Loucy (cell line): ENCODE measurements around the gene EFL1.

Experiments
- EZH2phosphoT487 ChIP-seq: fragments of 200-600 bp; IDR thresholded peaks from 2 replicates; pipeline ENCODE4 v1.6.1; 2018; ENCODE audit warnings: antibody characterized with exemption, mild to moderate bottlenecking, moderate library complexity, borderline replicate concordance
- TF ChIP-seq, protein P1 (sequence below): fragments of 200-600 bp; sonication (generic); conservative IDR thresholded peaks from 2 replicates; pipeline ENCODE4 v1.5.1; 2014; ENCODE audit warnings: mild to moderate bottlenecking, antibody characterized with exemption, low read length

GRCh38 chr15:82132742-82133141, 129.8 kb downstream of the EFL1 start:
- TF ChIP-seq, protein P1, sequence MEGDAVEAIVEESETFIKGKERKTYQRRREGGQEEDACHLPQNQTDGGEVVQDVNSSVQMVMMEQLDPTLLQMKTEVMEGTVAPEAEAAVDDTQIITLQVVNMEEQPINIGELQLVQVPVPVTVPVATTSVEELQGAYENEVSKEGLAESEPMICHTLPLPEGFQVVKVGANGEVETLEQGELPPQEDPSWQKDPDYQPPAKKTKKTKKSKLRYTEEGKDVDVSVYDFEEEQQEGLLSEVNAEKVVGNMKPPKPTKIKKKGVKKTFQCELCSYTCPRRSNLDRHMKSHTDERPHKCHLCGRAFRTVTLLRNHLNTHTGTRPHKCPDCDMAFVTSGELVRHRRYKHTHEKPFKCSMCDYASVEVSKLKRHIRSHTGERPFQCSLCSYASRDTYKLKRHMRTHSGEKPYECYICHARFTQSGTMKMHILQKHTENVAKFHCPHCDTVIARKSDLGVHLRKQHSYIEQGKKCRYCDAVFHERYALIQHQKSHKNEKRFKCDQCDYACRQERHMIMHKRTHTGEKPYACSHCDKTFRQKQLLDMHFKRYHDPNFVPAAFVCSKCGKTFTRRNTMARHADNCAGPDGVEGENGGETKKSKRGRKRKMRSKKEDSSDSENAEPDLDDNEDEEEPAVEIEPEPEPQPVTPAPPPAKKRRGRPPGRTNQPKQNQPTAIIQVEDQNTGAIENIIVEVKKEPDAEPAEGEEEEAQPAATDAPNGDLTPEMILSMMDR: no peak
- no peak for TF ChIP-seq EZH2phosphoT487
